ACC112 (cell line): ENCODE data around the gene TSPAN32.
"Not testable (repeated sequence)": the region's sequence is repeated elsewhere in the genome, so short reads cannot be mapped to it uniquely, and the experiment has no call there.

Source experiments
- H2AFZ ChIP-seq: fragments of 200-600 bp; sonication (generic); one replicate; pipeline ENCODE4 v1.6.0; 2017; ENCODE audit warnings: antibody characterized with exemption, low read length; ENCODE audit not compliant: unreplicated experiment
- H3K27ac ChIP-seq: fragments of 200-600 bp; sonication (generic); 2 replicates; pipeline ENCODE4 v1.5.1; 2014; ENCODE audit warnings: low read depth, mild to moderate bottlenecking, antibody characterized with exemption, low read length, moderate library complexity
- H3K27me3 ChIP-seq: fragments of 200-600 bp; sonication (generic); 2 replicates; pipeline ENCODE4 v1.6.1; 2014; ENCODE audit warnings: mild to moderate bottlenecking, antibody characterized with exemption, low read length, moderate library complexity, mixed read lengths; ENCODE audit not compliant: insufficient read depth
- H3K36me3 ChIP-seq: fragments of 200-600 bp; sonication (generic); 2 replicates; pipeline ENCODE4 v1.6.1; 2016; ENCODE audit warnings: mild to moderate bottlenecking, antibody characterized with exemption, low read length, moderate library complexity, mixed read lengths; ENCODE audit not compliant: insufficient read depth
- H3K4me1 ChIP-seq: fragments of 200-600 bp; sonication (generic); one replicate; pipeline ENCODE4 v1.6.1; 2016; ENCODE audit warnings: low read length, mixed read lengths; ENCODE audit not compliant: insufficient read depth, unreplicated experiment, control insufficient read depth
- H3K4me3 ChIP-seq: fragments of 200-600 bp; sonication (generic); 2 replicates; pipeline ENCODE4 v1.5.1; 2014; ENCODE audit warnings: mild to moderate bottlenecking, low read depth, low read length
- H3K79me2 ChIP-seq: fragments of 200-600 bp; sonication (generic); one replicate; pipeline ENCODE4 v1.6.0; 2016; ENCODE audit warnings: low read length; ENCODE audit not compliant: control insufficient read depth, unreplicated experiment, insufficient read depth

Gene TSPAN32

GRCh38 chr11:2275334-2276279 lies 26.2 kb upstream of the TSPAN32 start:
- Histone ChIP-seq H3K36me3 (no peaks in the 10 kb centered on the region), H3K27me3 (peaks cover 91% of the 10 kb centered on the region), H3K79me2 (no peaks in the 10 kb centered on the region), H3K4me1 (no peaks in the 10 kb centered on the region), H2AFZ (no peak overlapping the region), H3K4me3 (no peak overlapping the region), H3K27ac (no peak overlapping the region)

DNA sequence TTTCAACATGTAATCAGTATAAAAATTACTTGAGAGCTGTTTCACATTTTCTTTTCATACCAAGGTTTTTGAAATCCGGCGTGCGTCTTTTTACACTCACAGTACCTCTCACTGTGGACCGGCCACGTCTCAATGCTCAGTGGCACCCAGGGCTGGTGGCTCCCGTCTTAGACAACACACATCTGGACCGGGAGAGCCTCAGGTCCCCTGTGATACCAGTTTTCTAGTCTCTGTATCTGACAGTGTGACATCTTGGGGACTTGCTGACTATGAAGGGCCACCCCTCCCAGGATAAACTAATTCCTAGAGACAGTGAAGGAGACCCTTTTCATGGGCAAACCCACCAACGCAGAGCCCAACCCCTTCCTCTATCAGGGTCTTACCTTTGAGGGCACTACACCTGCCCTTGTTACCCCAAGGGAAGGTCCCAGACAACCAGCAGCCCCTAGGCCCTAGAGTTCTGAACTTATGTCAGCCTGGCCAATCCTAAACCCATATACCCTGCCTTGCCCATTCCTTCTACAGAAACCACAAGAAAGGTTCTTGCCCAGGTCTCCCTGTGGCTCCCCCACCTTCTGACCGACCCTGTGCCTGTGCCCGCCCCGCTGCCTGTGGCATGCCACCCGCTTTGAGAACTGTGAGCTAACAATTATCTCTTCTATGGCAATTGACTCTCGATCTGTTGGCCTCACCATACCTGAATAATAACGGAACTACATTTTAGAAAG lies 25.4 kb upstream of the TSPAN32 start:
- Histone ChIP-seq H2AFZ (no peak overlapping the region), H3K27me3 (peaks cover 89% of the 10 kb centered on the region), H3K4me3 (no peak overlapping the region), H3K79me2 (no peaks in the 10 kb centered on the region), H3K4me1 (no peaks in the 10 kb centered on the region), H3K36me3 (no peaks in the 10 kb centered on the region), H3K27ac (no peak overlapping the region)

- H3K27me3 ChIP-seq, result peaks cover 89% of the 10 kb centered on the region
- H3K36me3 ChIP-seq, result no peaks in the 10 kb centered on the region
- no peak overlapping the region for H3K27ac ChIP-seq
- H3K4me1 ChIP-seq, result no peaks in the 10 kb centered on the region
- no peak overlapping the region for H2AFZ ChIP-seq
- no peak overlapping the region for H3K4me3 ChIP-seq
- H3K79me2 ChIP-seq, result no peaks in the 10 kb centered on the region
Observed at GRCh38 chr11:2277008-2277346, 24.8 kb upstream of the TSPAN32 start.

DNA sequence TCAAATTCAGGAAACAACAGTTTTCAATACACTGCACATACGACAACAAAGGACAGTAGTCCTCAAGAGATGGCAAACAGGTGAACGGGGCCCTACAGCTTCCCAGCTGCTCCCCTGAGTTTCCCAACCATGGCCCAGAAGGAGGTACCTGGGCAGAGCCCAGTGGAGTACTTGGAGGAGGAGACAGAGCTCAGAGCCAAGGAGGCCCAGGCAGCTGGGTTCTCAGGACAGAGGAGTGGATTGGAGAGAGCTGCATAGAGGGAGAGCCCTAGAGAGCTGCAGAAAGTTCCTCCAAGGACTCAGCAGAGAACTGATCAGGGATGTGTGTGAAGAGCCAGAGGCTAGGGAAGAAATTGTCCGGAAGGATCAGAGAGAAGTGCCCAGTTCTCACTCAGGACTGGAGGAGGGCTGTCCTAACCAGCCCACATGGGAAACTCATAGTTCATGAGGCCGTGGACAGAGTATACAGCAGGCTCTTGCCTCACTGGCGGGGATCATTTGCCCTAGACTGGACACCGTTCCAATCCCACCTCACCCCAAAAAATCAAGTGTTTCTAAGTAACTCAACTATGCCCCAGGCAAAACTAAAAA lies 23.8 kb upstream of the TSPAN32 start:
- H3K4me1 ChIP-seq, result no peaks in the 10 kb centered on the region
- no peak overlapping the region for H3K4me3 ChIP-seq
- no peak overlapping the region for H2AFZ ChIP-seq
- no peaks in the 10 kb centered on the region for H3K36me3 ChIP-seq
- H3K27me3 ChIP-seq, result peaks cover 89% of the 10 kb centered on the region
- no peaks in the 10 kb centered on the region for H3K79me2 ChIP-seq
- H3K27ac ChIP-seq, result no peak overlapping the region

DNA sequence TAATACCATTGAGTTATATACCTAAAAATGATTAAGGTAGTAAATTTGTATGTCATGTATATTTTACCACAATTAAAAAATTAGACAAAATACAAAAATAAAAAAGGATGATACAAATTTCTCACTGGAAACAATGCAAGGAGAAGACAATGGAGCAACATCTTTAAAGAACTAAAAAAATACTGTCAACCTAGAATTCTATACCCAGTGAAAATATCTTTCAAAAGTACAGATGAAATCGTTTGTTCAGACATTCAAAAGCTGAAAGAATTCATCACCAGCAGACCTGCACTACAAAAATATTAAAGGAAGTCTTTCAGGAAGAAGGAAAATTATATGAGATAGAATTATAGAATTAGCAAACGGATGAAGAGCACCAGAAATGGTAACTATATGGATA lies 21.6 kb upstream of the TSPAN32 start:
- Histone ChIP-seq H3K79me2 (no peaks in the 10 kb centered on the region), H3K4me1 (no peaks in the 10 kb centered on the region), H3K27me3 (peaks cover 88% of the 10 kb centered on the region), H2AFZ (no peak overlapping the region), H3K36me3 (no peaks in the 10 kb centered on the region), H3K4me3 (no peak overlapping the region), H3K27ac (no peak overlapping the region)

DNA sequence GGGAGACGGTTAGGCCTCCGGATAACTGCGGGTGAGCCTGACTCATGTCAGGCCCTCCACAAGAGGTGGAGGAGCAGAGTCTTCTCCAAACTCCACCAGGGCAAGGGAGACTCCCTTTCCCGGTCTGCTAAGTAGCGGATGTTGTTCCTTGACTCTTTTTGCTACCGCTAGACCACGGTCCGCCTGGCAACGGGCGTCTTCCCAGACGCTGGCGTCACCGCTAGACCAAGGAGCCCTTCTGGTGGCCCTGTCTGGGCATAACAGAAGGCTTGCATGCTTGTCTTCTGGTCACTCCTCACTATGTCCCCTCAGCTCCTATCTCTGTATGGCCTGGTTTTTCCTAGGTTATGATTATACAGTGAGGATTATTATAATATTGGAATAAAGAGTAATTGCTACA lies 15.5 kb upstream of the TSPAN32 start:
- not testable (repeated sequence) for H3K79me2 ChIP-seq, H3K4me1 ChIP-seq, H3K4me3 ChIP-seq, H3K27ac ChIP-seq, H2AFZ ChIP-seq, H3K36me3 ChIP-seq
- peaks cover 76% of the 10 kb centered on the region for H3K27me3 ChIP-seq

GRCh38 chr11:2287091-2287490 lies 14.7 kb upstream of the TSPAN32 start:
- Histone ChIP-seq H3K79me2 (no peaks in the 10 kb centered on the region), H3K4me1 (no peaks in the 10 kb centered on the region), H3K4me3 (no peak overlapping the region), H3K36me3 (no peaks in the 10 kb centered on the region), H3K27ac (no peak overlapping the region), H3K27me3 (peaks cover 68% of the 10 kb centered on the region), H2AFZ (no peak overlapping the region)

GRCh38 chr11:2289350-2289749 lies 12.5 kb upstream of the TSPAN32 start:
- no peak overlapping the region for H2AFZ ChIP-seq
- no peak overlapping the region for H3K4me3 ChIP-seq
- peaks cover 57% of the 10 kb centered on the region for H3K27me3 ChIP-seq
- H3K36me3 ChIP-seq, result no peaks in the 10 kb centered on the region
- no peak overlapping the region for H3K27ac ChIP-seq
- H3K4me1 ChIP-seq, result no peaks in the 10 kb centered on the region
- no peaks in the 10 kb centered on the region for H3K79me2 ChIP-seq

DNA sequence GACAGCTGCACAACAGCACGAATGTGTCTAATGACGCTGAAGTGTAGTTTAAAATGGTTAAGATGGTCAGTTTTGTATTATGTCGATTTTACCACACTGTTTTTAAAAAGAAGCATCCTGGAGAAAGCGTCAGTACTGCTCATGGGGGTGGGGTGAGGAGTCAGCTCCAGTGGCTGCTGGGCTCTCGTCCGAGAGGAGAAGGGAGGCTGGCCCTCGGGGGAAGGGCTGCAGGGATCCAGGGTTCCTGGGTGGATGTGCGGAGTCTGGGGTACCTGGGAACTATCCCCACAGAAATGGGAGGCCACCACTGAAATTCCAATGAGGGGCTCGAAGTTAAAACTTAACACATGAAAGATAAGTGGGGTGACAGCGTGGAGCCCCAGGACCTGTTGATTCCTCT lies 12.0 kb upstream of the TSPAN32 start:
- Histone ChIP-seq H3K4me1 (no peaks in the 10 kb centered on the region), H3K36me3 (no peaks in the 10 kb centered on the region), H3K4me3 (no peak overlapping the region), H3K79me2 (no peaks in the 10 kb centered on the region), H3K27ac (no peak overlapping the region), H3K27me3 (peaks cover 52% of the 10 kb centered on the region), H2AFZ (no peak overlapping the region)

GRCh38 chr11:2290351-2290841 lies 11.4 kb upstream of the TSPAN32 start:
- Histone ChIP-seq H3K79me2 (no peaks in the 10 kb centered on the region), H3K4me3 (no peak overlapping the region), H3K27ac (no peak overlapping the region), H2AFZ (no peak overlapping the region), H3K4me1 (no peaks in the 10 kb centered on the region), H3K36me3 (no peaks in the 10 kb centered on the region), H3K27me3 (peaks cover 51% of the 10 kb centered on the region)
